GM23248 (cell line): ENCODE results near the gene FAM241A.

Experiments
- EZH2 ChIP-seq: fragments of 200-600 bp; sonication (generic); IDR thresholded peaks from 2 replicates; pipeline ENCODE4 v1.6.1; 2018; ENCODE audit warnings: antibody characterized with exemption, mild to moderate bottlenecking; ENCODE audit not compliant: insufficient read depth, poor library complexity, severe bottlenecking
- EZH2phosphoT487 ChIP-seq: fragments of 200-600 bp; sonication (generic); IDR thresholded peaks from 2 replicates; pipeline ENCODE4 v1.6.1; 2018; ENCODE audit warnings: antibody characterized with exemption, moderate library complexity, mild to moderate bottlenecking, low read depth; ENCODE audit not compliant: insufficient read depth

- TF ChIP-seq EZH2, result no peak
- no peak for TF ChIP-seq EZH2phosphoT487
Measured at GRCh38 chr4:112156112-112156511, 10.9 kb downstream of the FAM241A start.
